Measurements from ENCODE around the gene PPP3CA.

PPP3CA gene

DNA sequence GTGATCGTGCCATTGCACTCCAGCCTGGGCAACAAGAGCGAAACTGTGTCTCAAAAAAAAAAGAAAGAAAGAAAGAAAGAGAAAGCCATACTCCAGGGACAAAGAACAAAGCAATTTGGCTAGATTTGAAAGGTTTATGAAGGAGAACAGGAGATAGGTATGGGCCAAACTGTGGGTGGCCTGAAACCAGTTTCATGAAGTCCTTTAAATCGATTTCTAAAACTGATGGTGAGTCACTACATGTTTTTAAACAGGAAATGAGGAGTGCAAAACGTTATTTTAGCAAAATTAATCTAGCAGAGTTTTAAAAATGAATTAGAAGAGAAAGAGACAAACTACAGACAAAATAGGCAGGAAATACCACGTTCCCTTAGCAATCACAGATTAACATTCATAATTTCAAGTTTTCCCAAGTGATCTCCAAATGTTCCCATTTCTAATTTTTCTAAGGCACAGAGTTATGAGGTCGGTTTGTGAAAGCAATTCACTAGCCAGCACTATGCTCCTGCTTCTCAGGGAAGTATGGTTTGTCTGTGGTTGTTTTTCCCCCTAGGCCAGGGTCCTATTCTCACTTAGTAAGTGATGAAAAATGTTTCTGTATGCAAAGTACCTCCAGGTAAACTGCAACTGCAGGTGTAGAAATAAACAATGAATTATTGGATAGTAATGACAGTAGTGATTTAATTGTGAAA is 190.6 kb downstream of the PPP3CA start:
- Histone ChIP-seq H3K9me2 (ENCODE audit: low read depth, low read length) (no peaks in the 10 kb centered on the region), H3K4me1 (ENCODE audit: insufficient read depth, low read length, severe bottlenecking) (peaks cover 48% of the 10 kb centered on the region), H2AFZ (ENCODE audit: low read length) (no peak overlapping the region), H3K36me3 (ENCODE audit: insufficient read depth, low read length) (no peaks in the 10 kb centered on the region), H3F3A (ENCODE audit: insufficient read depth, low read length) (no peaks in the 10 kb centered on the region), H3K4me2 (ENCODE audit: low read length) (no peak overlapping the region; the same call in 1 of the 2 replicates), H3K79me2 (ENCODE audit: insufficient read depth, low read length) (no peaks in the 10 kb centered on the region), H3K4me3 (ENCODE audit: low read depth, low read length, poor library complexity, severe bottlenecking) (no peak overlapping the region), H3K27ac (ENCODE audit: low read depth, low read length, poor library complexity, severe bottlenecking) (no peak overlapping the region), H3K27me3 (ENCODE audit: insufficient read depth, low read length) (no peaks in the 10 kb centered on the region), H3K9me3 (ENCODE audit: low read length) (no peaks in the 10 kb centered on the region), H4K20me1 (ENCODE audit: insufficient read depth, low read length) (no peaks in the 10 kb centered on the region), H3K9ac (ENCODE audit: low read length) (no peak overlapping the region)
- TF ChIP-seq EZH2 (IDR thresholded peaks at IDR 0.05; ENCODE audit: borderline replicate concordance, low read length) = no peak
- TF ChIP-seq, protein P1, sequence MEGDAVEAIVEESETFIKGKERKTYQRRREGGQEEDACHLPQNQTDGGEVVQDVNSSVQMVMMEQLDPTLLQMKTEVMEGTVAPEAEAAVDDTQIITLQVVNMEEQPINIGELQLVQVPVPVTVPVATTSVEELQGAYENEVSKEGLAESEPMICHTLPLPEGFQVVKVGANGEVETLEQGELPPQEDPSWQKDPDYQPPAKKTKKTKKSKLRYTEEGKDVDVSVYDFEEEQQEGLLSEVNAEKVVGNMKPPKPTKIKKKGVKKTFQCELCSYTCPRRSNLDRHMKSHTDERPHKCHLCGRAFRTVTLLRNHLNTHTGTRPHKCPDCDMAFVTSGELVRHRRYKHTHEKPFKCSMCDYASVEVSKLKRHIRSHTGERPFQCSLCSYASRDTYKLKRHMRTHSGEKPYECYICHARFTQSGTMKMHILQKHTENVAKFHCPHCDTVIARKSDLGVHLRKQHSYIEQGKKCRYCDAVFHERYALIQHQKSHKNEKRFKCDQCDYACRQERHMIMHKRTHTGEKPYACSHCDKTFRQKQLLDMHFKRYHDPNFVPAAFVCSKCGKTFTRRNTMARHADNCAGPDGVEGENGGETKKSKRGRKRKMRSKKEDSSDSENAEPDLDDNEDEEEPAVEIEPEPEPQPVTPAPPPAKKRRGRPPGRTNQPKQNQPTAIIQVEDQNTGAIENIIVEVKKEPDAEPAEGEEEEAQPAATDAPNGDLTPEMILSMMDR (IDR thresholded peaks at IDR 0.05; ENCODE audit: low read length) = no peak

DNA sequence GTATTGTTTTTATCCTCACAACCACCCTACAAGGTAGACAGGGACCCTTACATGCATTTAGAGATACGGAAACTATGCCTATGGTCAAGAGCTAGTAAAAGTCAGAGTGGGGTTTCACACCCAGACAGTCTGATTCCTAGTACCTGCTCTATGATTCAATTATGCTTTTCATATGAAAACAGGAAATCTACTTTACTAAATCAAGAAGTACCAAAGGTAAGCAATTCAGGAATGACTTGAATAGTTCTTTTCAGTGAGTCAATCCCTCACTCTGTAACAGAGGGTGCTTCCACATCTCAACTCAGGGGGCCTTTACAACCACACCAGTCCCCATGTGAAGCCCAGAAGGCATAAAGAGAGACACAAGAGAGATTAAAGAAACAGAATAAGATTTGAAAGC is 191.4 kb downstream of the PPP3CA start:
- no peaks in the 10 kb centered on the region for H3F3A ChIP-seq (ENCODE audit: insufficient read depth, low read length)
- no peak overlapping the region for H3K4me3 ChIP-seq (ENCODE audit: low read depth, low read length, poor library complexity, severe bottlenecking)
- H3K9me3 ChIP-seq (ENCODE audit: low read length) = no peaks in the 10 kb centered on the region
- no peaks in the 10 kb centered on the region for H3K36me3 ChIP-seq (ENCODE audit: insufficient read depth, low read length)
- H3K27me3 ChIP-seq (ENCODE audit: insufficient read depth, low read length) = no peaks in the 10 kb centered on the region
- no peak overlapping the region for H3K9ac ChIP-seq (ENCODE audit: low read length)
- H3K27ac ChIP-seq (ENCODE audit: low read depth, low read length, poor library complexity, severe bottlenecking) = no peak overlapping the region
- no peaks in the 10 kb centered on the region for H3K79me2 ChIP-seq (ENCODE audit: insufficient read depth, low read length)
- TF ChIP-seq, protein P1 (IDR thresholded peaks at IDR 0.05; ENCODE audit: low read length) = no peak
- TF ChIP-seq EZH2 (IDR thresholded peaks at IDR 0.05; ENCODE audit: borderline replicate concordance, low read length) = no peak
- no peaks in the 10 kb centered on the region for H3K9me2 ChIP-seq (ENCODE audit: low read depth, low read length)
- H2AFZ ChIP-seq (ENCODE audit: low read length) = no peak overlapping the region
- no peak overlapping the region for H3K4me2 ChIP-seq (ENCODE audit: low read length)
- H3K4me1 ChIP-seq (ENCODE audit: insufficient read depth, low read length, severe bottlenecking) = peaks cover 48% of the 10 kb centered on the region
- no peaks in the 10 kb centered on the region for H4K20me1 ChIP-seq (ENCODE audit: insufficient read depth, low read length)

DNA sequence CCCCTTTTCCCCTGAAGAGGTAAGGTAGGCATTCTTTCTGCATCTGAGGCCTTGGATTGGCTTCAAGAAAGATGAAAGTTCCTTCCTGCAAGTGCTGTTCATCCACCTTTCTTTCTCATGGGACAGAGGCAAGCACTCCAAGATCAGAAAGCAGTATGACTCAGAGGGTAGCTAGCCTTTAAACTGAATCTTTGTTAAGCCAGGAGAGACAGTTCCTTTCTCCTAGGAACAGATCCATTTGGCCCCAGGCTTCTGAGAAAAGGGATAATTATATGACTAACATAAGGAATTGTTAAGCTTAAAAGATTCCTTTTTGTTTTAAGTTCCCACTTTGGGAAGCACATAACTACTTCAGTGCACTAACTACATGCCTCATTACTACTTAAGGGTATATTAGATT is 192.0 kb downstream of the PPP3CA start:
- Histone ChIP-seq H2AFZ (ENCODE audit: low read length) (no peak overlapping the region), H3K9me3 (ENCODE audit: low read length) (no peaks in the 10 kb centered on the region), H3K36me3 (ENCODE audit: insufficient read depth, low read length) (no peaks in the 10 kb centered on the region), H3K27ac (ENCODE audit: low read depth, low read length, poor library complexity, severe bottlenecking) (no peak overlapping the region), H3K4me1 (ENCODE audit: insufficient read depth, low read length, severe bottlenecking) (peaks cover 48% of the 10 kb centered on the region), H3K4me2 (ENCODE audit: low read length) (no peak overlapping the region), H3K9ac (ENCODE audit: low read length) (no peak overlapping the region), H3K4me3 (ENCODE audit: low read depth, low read length, poor library complexity, severe bottlenecking) (no peak overlapping the region), H3K27me3 (ENCODE audit: insufficient read depth, low read length) (no peaks in the 10 kb centered on the region), H3K79me2 (ENCODE audit: insufficient read depth, low read length) (no peaks in the 10 kb centered on the region), H4K20me1 (ENCODE audit: insufficient read depth, low read length) (no peaks in the 10 kb centered on the region), H3F3A (ENCODE audit: insufficient read depth, low read length) (no peaks in the 10 kb centered on the region), H3K9me2 (ENCODE audit: low read depth, low read length) (no peaks in the 10 kb centered on the region)
- TF ChIP-seq, protein P1 (IDR thresholded peaks at IDR 0.05; ENCODE audit: low read length) = no peak
- TF ChIP-seq EZH2 (IDR thresholded peaks at IDR 0.05; ENCODE audit: borderline replicate concordance, low read length) = no peak
